Ishikawa (cell line): ENCODE data around the gene PTGS2.

Experiments used
- CREB1 ChIP-seq: IDR thresholded peaks from 2 replicates; pipeline ENCODE4 v1.6.1; 2012; ENCODE audit warnings: low read depth
- EGR1 ChIP-seq: IDR thresholded peaks from 2 replicates; pipeline ENCODE4 v1.6.1; 2012
- EP300 ChIP-seq: IDR thresholded peaks from 2 replicates; pipeline ENCODE4 v1.6.1; 2012; ENCODE audit warnings: borderline replicate concordance
- FOXM1 ChIP-seq: IDR thresholded peaks from 2 replicates; pipeline ENCODE4 v1.6.1; 2012; ENCODE audit warnings: low read depth, borderline replicate concordance
- MAX ChIP-seq: IDR thresholded peaks from 2 replicates; pipeline ENCODE4 v1.6.1; 2012
- NFIC ChIP-seq: IDR thresholded peaks from 2 replicates; pipeline ENCODE4 v1.6.1; 2012
- RAD21 ChIP-seq: IDR thresholded peaks from 2 replicates; pipeline ENCODE4 v1.6.1; 2012; ENCODE audit warnings: low read depth
- REST ChIP-seq: IDR thresholded peaks from 2 replicates; pipeline ENCODE4 v1.6.1; 2012; ENCODE audit warnings: low read depth, mild to moderate bottlenecking
- TAF1 ChIP-seq: IDR thresholded peaks from 2 replicates; pipeline ENCODE4 v1.6.1; 2012; ENCODE audit warnings: low read depth, mild to moderate bottlenecking
- TCF12 ChIP-seq: IDR thresholded peaks from 2 replicates; pipeline ENCODE4 v1.6.1; 2012; ENCODE audit warnings: low read depth
- TEAD4 ChIP-seq: IDR thresholded peaks from 2 replicates; pipeline ENCODE4 v1.6.1; 2012
- USF1 ChIP-seq: IDR thresholded peaks from 2 replicates; pipeline ENCODE4 v1.6.1; 2012
- YY1 ChIP-seq: IDR thresholded peaks from 2 replicates; pipeline ENCODE4 v1.6.1; 2012; ENCODE audit warnings: low read depth
- ZBTB7A ChIP-seq: IDR thresholded peaks from 2 replicates; pipeline ENCODE4 v1.6.1; 2012; ENCODE audit warnings: low read depth

- TF ChIP-seq CREB1 = no peak
- TF ChIP-seq NFIC = no peak
- TF ChIP-seq USF1 = no peak
- no peak for TF ChIP-seq YY1
- TF ChIP-seq MAX = no peak
- no peak for TF ChIP-seq REST
- TF ChIP-seq TAF1 = no peak
- no peak for TF ChIP-seq RAD21
- TF ChIP-seq EP300 = no peak
- TF ChIP-seq EGR1 = no peak
- TF ChIP-seq ZBTB7A = no peak
- no peak for TF ChIP-seq FOXM1
- TF ChIP-seq TEAD4 = no peak
- no peak for TF ChIP-seq TCF12
These were observed 9.7 kb downstream of the PTGS2 start for GRCh38 chr1:186670297-186671135.
